IPS-18a (cell line): ENCODE data around the gene CCDC148.

Experiments
- H3K27ac ChIP-seq: one replicate; pipeline ENCODE4 v1.5.1; 2013; ENCODE audit warnings: low read length
- H3K27me3 ChIP-seq: one replicate; pipeline ENCODE4 v1.6.1; 2013; ENCODE audit warnings: mild to moderate bottlenecking, low read length; ENCODE audit not compliant: control insufficient read depth, insufficient read depth
- H3K36me3 ChIP-seq: one replicate; pipeline ENCODE4 v1.6.1; 2013; ENCODE audit warnings: low read depth, low read length; ENCODE audit not compliant: control insufficient read depth
- H3K4me1 ChIP-seq: one replicate; pipeline ENCODE4 v1.6.1; 2013; ENCODE audit warnings: low read depth, low read length; ENCODE audit not compliant: control insufficient read depth
- H3K4me3 ChIP-seq: one replicate; pipeline ENCODE4 v1.5.1; 2013; ENCODE audit warnings: low read length
- H3K9ac ChIP-seq: one replicate; pipeline ENCODE4 v1.6.1; 2013; ENCODE audit warnings: mild to moderate bottlenecking, low read length, moderate library complexity
- H3K9me3 ChIP-seq: one replicate; pipeline ENCODE4 v1.6.1; 2013; ENCODE audit warnings: low read depth, low read length; ENCODE audit not compliant: control insufficient read depth

Gene CCDC148

GRCh38 chr2:158270536-158270935 lies 186.0 kb downstream of the CCDC148 start:
- H3K9me3 ChIP-seq, result no peaks in the 10 kb centered on the region
- no peaks in the 10 kb centered on the region for H3K4me1 ChIP-seq
- H3K9ac ChIP-seq, result no peak overlapping the region
- H3K27me3 ChIP-seq, result no peaks in the 10 kb centered on the region
- H3K4me3 ChIP-seq, result no peak overlapping the region
- H3K27ac ChIP-seq, result no peak overlapping the region
- H3K36me3 ChIP-seq, result no peaks in the 10 kb centered on the region

GRCh38 chr2:158269143-158269542 lies 187.4 kb downstream of the CCDC148 start:
- H3K27me3 ChIP-seq, result no peaks in the 10 kb centered on the region
- no peaks in the 10 kb centered on the region for H3K36me3 ChIP-seq
- H3K4me1 ChIP-seq, result no peaks in the 10 kb centered on the region
- no peaks in the 10 kb centered on the region for H3K9me3 ChIP-seq
- H3K9ac ChIP-seq, result no peak overlapping the region
- no peak overlapping the region for H3K27ac ChIP-seq
- no peak overlapping the region for H3K4me3 ChIP-seq

DNA sequence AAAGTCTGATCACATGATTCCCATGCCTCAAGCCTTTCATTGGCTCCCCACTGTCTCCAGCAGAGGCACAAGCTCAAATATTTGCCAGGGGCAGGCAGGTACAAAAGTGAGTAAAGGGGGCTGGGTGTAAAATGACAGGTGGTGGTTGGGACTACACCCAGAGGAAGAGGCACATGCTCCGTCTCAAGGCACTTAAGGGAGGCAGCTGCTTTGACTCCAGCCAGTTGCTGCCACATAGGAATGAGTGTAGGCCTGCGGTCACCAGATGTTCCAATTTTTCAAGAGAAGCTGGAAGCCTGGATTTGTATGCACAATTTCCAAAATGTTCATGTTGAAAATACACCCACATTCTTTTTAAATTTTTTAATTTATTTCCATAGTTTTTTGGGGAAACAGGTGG lies 190.4 kb downstream of the CCDC148 start:
- H3K4me3 ChIP-seq, result no peak overlapping the region
- no peaks in the 10 kb centered on the region for H3K9me3 ChIP-seq
- H3K9ac ChIP-seq, result no peak overlapping the region
- no peaks in the 10 kb centered on the region for H3K36me3 ChIP-seq
- no peaks in the 10 kb centered on the region for H3K4me1 ChIP-seq
- no peak overlapping the region for H3K27ac ChIP-seq
- H3K27me3 ChIP-seq, result no peaks in the 10 kb centered on the region

DNA sequence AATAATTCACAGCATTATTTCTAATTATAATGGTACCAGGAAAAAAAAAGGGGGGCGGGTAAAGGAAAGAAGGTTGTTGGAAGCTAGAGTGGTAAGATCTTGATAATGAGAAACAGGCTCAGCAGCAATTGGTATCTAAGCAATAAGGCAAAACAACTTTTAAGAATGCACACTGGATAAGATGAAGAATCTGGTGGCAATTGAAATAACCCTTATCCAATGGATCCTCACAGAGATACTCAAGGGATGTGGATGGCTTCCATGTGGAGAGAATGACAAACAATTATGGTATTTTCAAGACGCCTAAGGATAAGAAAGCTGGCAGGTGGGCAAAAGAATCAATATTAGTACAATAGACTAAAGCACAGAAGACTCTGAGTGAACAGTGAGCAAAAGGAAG lies 201.3 kb downstream of the CCDC148 start:
- H3K27ac ChIP-seq, result no peak overlapping the region
- no peaks in the 10 kb centered on the region for H3K36me3 ChIP-seq
- peaks cover 14% of the 10 kb centered on the region for H3K4me1 ChIP-seq
- no peak overlapping the region for H3K9ac ChIP-seq
- H3K9me3 ChIP-seq, result no peaks in the 10 kb centered on the region
- H3K27me3 ChIP-seq, result no peaks in the 10 kb centered on the region
- H3K4me3 ChIP-seq, result no peak overlapping the region

DNA sequence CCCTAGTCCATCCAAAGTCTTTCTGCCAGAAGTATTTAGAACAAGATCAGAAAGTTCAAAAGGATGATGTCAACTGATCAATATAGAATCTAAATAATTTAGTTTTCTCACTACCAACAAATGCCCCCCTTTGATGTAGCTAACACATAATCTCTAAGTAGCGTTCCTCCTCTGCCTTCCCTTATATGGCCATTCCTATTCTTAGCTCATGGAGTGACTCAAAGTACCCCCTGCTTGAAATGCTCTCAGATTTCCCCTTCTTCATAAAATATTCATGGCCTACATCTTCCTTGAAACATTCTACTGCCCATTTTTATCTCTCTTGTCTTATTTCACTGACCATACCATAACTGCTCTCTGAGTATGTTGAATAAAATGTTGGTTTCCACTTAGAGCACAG lies 203.4 kb downstream of the CCDC148 start:
- peaks cover 14% of the 10 kb centered on the region for H3K4me1 ChIP-seq
- H3K27ac ChIP-seq, result no peak overlapping the region
- no peak overlapping the region for H3K4me3 ChIP-seq
- no peaks in the 10 kb centered on the region for H3K36me3 ChIP-seq
- no peaks in the 10 kb centered on the region for H3K9me3 ChIP-seq
- H3K27me3 ChIP-seq, result no peaks in the 10 kb centered on the region
- no peak overlapping the region for H3K9ac ChIP-seq

DNA sequence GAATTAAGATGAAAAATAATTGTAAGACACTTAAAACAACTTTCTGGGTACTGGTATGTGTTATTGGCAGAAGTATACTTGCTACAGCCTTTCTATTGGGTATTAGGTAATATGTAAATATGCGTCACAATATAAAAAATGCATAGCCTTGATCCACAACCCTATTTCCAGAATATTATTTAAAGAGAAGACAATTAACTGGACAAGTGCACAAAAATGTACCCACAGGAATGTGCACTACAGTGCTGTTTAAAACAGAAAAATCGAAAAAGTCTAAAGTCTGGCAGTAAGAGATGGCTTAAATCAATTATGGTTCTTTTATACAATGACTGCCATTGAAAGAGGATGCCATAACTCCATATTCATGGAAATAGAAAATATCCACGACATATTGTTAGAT lies 205.2 kb downstream of the CCDC148 start:
- Histone ChIP-seq H3K4me3 (no peak overlapping the region), H3K36me3 (no peaks in the 10 kb centered on the region), H3K9ac (no peak overlapping the region), H3K4me1 (peaks cover 14% of the 10 kb centered on the region), H3K27me3 (no peaks in the 10 kb centered on the region), H3K27ac (no peak overlapping the region), H3K9me3 (no peaks in the 10 kb centered on the region)

GRCh38 chr2:158243392-158243791 lies 213.2 kb downstream of the CCDC148 start:
- Histone ChIP-seq H3K27ac (no peak overlapping the region), H3K9ac (no peak overlapping the region), H3K4me3 (no peak overlapping the region), H3K9me3 (no peaks in the 10 kb centered on the region), H3K36me3 (no peaks in the 10 kb centered on the region), H3K4me1 (peaks cover 19% of the 10 kb centered on the region), H3K27me3 (peaks cover 6% of the 10 kb centered on the region)

DNA sequence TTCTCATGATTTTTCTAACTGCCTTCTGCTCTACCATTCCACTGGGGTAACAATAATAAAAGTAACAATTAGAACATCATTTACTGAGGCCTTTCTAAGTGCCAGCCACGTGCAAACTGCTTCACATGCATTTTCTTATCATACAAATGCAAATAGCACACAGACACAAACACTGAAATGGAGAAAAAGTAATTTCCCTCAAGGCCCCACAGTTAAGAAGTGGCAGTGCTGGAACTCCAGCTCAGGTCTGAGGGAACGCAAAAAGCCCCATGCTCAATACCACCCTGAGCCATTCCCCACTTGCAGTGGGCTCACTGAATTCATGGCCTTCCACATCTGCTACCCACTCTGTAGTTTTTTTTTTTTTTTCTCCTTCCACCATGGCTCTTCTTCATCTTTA lies 214.3 kb downstream of the CCDC148 start:
- H3K4me1 ChIP-seq, result peaks cover 19% of the 10 kb centered on the region
- H3K27me3 ChIP-seq, result peaks cover 6% of the 10 kb centered on the region
- H3K36me3 ChIP-seq, result no peaks in the 10 kb centered on the region
- no peak overlapping the region for H3K9ac ChIP-seq
- H3K27ac ChIP-seq, result no peak overlapping the region
- no peak overlapping the region for H3K4me3 ChIP-seq
- H3K9me3 ChIP-seq, result no peaks in the 10 kb centered on the region

DNA sequence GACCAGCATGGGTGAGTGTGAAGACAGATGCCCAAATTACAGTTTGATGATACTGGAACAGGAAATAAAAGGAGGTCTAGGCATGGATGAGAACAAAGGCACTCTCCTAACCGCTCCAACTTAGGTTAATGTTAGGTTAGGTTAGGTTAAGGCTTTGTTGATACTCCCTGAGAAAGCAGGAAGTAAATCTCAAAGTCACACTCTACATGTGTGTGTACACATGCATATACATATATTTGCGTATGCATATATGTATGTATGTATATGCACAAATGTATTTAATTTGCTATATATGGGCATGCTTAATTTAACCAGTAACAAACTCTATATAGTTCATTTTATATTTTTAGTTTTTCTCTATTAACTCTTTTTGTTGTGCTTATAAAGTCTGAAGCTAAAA lies 215.6 kb downstream of the CCDC148 start:
- H3K9ac ChIP-seq, result no peak overlapping the region
- peaks cover 6% of the 10 kb centered on the region for H3K27me3 ChIP-seq

DNA sequence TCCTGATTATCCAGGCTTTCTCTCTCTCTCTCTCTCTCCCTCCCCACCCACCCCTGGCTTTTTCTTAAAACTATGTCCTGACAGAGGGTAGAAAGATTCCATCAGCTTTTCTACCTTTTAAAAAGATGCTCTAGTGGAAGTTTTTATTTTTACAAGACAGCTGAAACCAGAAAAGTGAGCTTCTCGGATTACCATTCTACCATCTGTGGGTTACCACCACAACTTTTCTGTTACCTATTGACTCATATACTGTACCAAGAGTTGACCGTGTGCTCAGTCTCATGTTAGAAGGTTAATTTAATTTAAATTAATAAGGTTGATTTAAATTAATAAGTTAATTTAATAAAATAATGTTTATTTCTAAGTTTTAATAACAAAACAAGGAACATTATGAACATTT lies 217.3 kb downstream of the CCDC148 start:
- H3K36me3 ChIP-seq, result no peaks in the 10 kb centered on the region
- no peaks in the 10 kb centered on the region for H3K9me3 ChIP-seq
- H3K4me3 ChIP-seq, result no peak overlapping the region
- peaks cover 16% of the 10 kb centered on the region for H3K4me1 ChIP-seq
- peaks cover 5% of the 10 kb centered on the region for H3K27me3 ChIP-seq
- H3K9ac ChIP-seq, result no peak overlapping the region
- H3K27ac ChIP-seq, result no peak overlapping the region

More for the DNA sequence above, 215.6 kb downstream of the CCDC148 start:
- peaks cover 19% of the 10 kb centered on the region for H3K4me1 ChIP-seq
- H3K9me3 ChIP-seq, result no peaks in the 10 kb centered on the region
- no peaks in the 10 kb centered on the region for H3K36me3 ChIP-seq
- H3K27ac ChIP-seq, result no peak overlapping the region
- no peak overlapping the region for H3K4me3 ChIP-seq

DNA sequence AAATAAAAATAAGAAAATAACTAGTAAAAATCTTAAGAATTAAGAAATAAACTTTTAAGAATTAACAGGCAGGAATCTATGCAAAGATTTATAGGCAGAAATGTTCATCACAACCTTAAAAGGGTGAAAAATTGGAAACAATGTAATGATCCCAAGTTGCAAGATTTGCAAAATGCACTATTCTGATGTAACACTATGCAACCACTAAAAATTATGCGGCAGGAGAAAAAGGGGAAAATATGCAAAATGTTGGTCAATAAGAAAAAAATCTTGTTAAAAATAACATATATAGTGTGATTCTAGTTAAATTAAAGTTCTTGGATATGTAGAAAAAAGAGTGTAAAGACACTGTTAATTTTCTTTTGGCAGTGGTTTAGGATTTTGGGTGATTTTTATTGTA lies 222.1 kb downstream of the CCDC148 start:
- no peak overlapping the region for H3K4me3 ChIP-seq
- H3K4me1 ChIP-seq, result no peaks in the 10 kb centered on the region

DNA sequence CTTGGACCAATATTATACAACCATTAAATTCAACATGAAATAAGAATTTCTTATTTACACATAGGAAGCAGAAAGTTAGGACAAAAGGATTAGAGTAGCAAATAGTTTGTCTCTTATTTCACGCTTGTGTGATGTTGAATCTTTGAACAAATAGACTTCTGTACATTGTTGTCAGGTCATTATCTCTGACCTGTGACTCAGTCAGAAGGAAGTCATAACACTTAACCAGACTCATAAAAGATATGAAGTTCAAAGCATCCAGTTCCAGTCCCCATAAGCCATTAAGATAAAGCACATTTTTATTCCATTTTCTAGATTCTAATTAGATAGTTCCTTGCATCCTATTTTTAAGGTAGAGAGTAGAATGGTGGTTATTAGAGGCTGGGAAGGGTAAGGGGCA lies 224.1 kb downstream of the CCDC148 start:
- no peak overlapping the region for H3K4me3 ChIP-seq
- H3K27me3 ChIP-seq, result no peaks in the 10 kb centered on the region
- H3K4me1 ChIP-seq, result no peaks in the 10 kb centered on the region
- H3K9me3 ChIP-seq, result no peaks in the 10 kb centered on the region
- H3K27ac ChIP-seq, result no peak overlapping the region
- no peaks in the 10 kb centered on the region for H3K36me3 ChIP-seq
- H3K9ac ChIP-seq, result no peak overlapping the region

More for the DNA sequence above, 222.1 kb downstream of the CCDC148 start:
- Histone ChIP-seq H3K27me3 (no peaks in the 10 kb centered on the region), H3K27ac (no peak overlapping the region), H3K36me3 (no peaks in the 10 kb centered on the region), H3K9ac (no peak overlapping the region), H3K9me3 (no peaks in the 10 kb centered on the region)
